BLaER1 treated with 17β-estradiol and CSF1 and Interleukin-3, amounts not matched to agents 10 nM and 100 nM (cell line): Measurements from ENCODE around the gene HOMER3.
A peak's percentile ranks its signal among the peaks of the same experiment; 100 is the strongest.
"Not testable (repeated sequence)": the region's sequence is repeated elsewhere in the genome, so short reads cannot be mapped to it uniquely, and the experiment has no call there.

Source experiments
- H3K27ac ChIP-seq, 11 experiments: shearing (Covaris generic); formaldehyde crosslinking; 2 replicates each; pipeline ENCODE4 v1.8.1; 2022
- H3K27me3 ChIP-seq, 11 experiments: shearing (Covaris generic); formaldehyde crosslinking; 2 replicates each; pipeline ENCODE4 v1.8.1; 2022
- H3K36me3 ChIP-seq, 11 experiments: shearing (Covaris generic); formaldehyde crosslinking; 2 replicates each; pipeline ENCODE4 v1.8.1; 2022
- H3K4me1 ChIP-seq, 10 experiments: shearing (Covaris generic); formaldehyde crosslinking; 2 replicates each; pipeline ENCODE4 v1.8.1; 2022
- H3K4me2 ChIP-seq, 11 experiments: shearing (Covaris generic); formaldehyde crosslinking; 2 replicates each; pipeline ENCODE4 v1.8.1; 2022
- H3K4me3 ChIP-seq, 10 experiments: shearing (Covaris generic); formaldehyde crosslinking; 2 replicates each; pipeline ENCODE4 v1.8.1; 2022
- H3K9ac ChIP-seq, 11 experiments: shearing (Covaris generic); formaldehyde crosslinking; 2 replicates each; pipeline ENCODE4 v1.8.1; 2022
- H3K9me3 ChIP-seq, 11 experiments: shearing (Covaris generic); formaldehyde crosslinking; replicated peaks in 1 of 11; 2 replicates each; pipeline ENCODE4 v1.8.1; 2022
- H4K20me1 ChIP-seq, 11 experiments: shearing (Covaris generic); formaldehyde crosslinking; 2 replicates each; pipeline ENCODE4 v1.8.1; 2022
- Cebpa-rat ChIP-seq, 11 experiments: shearing (Covaris generic); IDR thresholded peaks; 2 replicates each; pipeline ENCODE4 v1.8.1; 2022

HOMER3 gene

DNA sequence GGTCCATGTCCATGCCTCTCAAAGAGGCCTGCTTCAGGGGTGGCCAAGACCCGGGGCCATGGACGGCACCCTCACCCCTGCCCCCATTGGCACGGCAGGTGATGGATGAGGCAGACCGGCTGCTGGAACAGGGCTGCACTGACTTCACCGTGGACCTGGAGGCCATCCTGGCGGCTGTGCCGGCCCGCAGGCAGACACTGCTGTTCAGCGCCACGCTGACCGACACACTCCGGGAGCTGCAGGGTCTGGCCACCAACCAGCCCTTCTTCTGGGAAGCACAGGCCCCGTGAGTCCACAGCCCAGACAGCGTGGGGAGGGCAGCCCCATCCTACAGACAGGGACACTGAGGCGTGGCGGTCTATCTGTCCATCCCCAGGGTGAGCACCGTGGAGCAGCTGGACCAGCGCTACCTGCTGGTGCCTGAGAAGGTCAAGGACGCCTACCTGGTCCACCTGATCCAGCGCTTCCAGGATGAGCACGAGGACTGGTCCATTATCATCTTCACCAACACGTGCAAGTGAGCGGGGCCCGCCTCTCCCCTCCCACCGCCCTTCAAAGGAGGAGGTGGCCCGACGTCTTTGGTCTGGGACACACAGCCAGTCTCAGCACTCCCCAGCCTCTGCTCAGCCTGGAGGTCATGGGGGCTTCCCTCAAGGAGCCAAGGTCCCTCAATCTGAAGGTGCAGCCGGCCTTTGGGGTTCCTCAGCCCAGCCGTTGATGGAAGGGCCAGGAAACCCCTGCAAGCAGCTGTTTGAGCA, 18.6 kb downstream of the HOMER3 start:
- no peak overlapping the region for H3K27ac ChIP-seq
- peaks cover 60 to 71% (median 64%) of the 10 kb centered on the region in 11 experiments for H3K36me3 ChIP-seq
- H4K20me1 ChIP-seq, result peaks cover 21 to 82% (median 60%) of the 10 kb centered on the region in 11 experiments; a peak in 18 of 22 replicates
- no peaks in the 10 kb centered on the region for H3K9me3 ChIP-seq
- H3K4me2 ChIP-seq, result no peak overlapping the region
- H3K27me3 ChIP-seq, result no peaks in the 10 kb centered on the region
- no peak overlapping the region for H3K9ac ChIP-seq
- H3K4me1 ChIP-seq, result peaks cover 22 to 27% (median 24%) of the 10 kb centered on the region in 10 experiments
- H3K4me3 ChIP-seq, result no peak overlapping the region
- TF ChIP-seq Cebpa-rat (IDR thresholded peaks at IDR 0.05), result no peak

DNA sequence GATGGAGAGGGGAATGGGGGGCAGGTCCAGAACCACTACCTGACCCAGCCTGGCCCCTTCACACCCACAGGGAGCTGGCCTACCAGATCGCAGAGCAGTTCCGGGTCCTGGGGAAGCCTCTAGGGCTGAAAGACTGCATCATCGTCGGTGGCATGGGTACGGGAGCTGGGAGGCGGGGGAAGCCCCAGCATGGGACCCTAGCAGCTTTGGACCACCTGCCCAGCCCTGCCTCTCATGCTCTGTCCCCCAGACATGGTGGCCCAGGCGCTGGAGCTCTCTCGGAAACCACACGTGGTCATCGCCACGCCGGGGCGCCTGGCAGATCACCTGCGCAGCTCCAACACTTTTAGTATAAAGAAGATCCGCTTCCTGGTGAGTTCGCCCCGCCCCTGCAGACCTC, 19.4 kb downstream of the HOMER3 start:
- H3K4me2 ChIP-seq, result peak overlapping the region in 2 of 11 experiments; percentile 90 to 93; a peak in 2 of 22 replicates
- H3K27me3 ChIP-seq, result no peaks in the 10 kb centered on the region
- H3K27ac ChIP-seq, result no peak overlapping the region
- peaks cover 21 to 80% (median 59%) of the 10 kb centered on the region in 11 experiments; a peak in 18 of 22 replicates for H4K20me1 ChIP-seq
- peaks cover 51 to 67% (median 57%) of the 10 kb centered on the region in 11 experiments for H3K36me3 ChIP-seq
- H3K9ac ChIP-seq, result peak overlapping the region in 6 of 11 experiments; percentile 1 to 36 (median 22); a peak in 5 of 22 replicates
- H3K9me3 ChIP-seq, result no peaks in the 10 kb centered on the region
- no peak for TF ChIP-seq Cebpa-rat (IDR thresholded peaks at IDR 0.05)
- no peak overlapping the region for H3K4me3 ChIP-seq
- H3K4me1 ChIP-seq, result peaks cover 30 to 35% (median 31%) of the 10 kb centered on the region in 10 experiments

DNA sequence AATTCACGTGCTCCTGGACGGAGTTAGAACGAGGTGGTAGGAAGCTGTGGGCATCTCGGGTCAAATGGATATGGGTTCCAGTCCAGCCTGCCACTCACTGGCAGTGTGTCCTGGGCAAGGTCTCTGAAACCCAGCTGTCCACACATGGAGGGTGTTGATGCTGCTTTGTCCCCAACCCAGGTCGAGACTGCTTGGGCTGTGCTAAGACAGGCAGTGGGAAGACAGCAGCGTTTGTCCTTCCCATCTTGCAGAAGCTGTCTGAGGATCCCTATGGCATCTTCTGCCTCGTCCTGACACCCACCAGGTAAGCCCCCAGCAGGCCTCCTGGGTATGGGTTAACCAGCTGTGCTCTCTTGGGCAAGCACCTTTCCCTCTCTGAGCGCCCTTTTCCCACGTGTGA, 20.6 kb downstream of the HOMER3 start:
- Histone ChIP-seq H3K27me3 (no peaks in the 10 kb centered on the region), H3K9me3 (no peaks in the 10 kb centered on the region), H3K9ac (peak overlapping the region; percentile 80 to 95 (median 92)), H3K4me1 (peaks cover 42 to 47% (median 43%) of the 10 kb centered on the region in 10 experiments), H3K4me2 (peak overlapping the region; percentile 90 to 99 (median 97)), H3K27ac (peak overlapping the region in 10 of 11 experiments; percentile 55 to 93 (median 81); a peak in 20 of 22 replicates), H3K4me3 (peak overlapping the region; percentile 80 to 99 (median 92)), H3K36me3 (peaks cover 41 to 64% (median 49%) of the 10 kb centered on the region in 11 experiments), H4K20me1 (peaks cover 17 to 85% (median 60%) of the 10 kb centered on the region in 11 experiments; a peak in 21 of 22 replicates)
- TF ChIP-seq Cebpa-rat (IDR thresholded peaks at IDR 0.05), result no peak

DNA sequence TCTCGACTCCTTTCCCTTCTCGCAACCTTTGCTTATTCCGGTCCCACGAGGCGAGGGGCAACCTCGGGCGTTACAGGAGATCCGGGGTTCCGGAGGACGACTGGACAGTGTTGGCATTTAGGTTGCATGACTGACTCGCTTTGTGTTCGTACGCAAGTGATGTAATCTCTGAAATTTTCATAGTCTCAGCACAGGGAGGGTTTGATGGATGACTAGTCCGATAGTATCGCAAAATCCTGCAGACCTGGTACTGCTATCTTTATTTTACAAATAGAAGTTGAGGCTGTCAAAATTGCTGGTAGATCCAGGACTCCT, 21.2 kb downstream of the HOMER3 start:
- Histone ChIP-seq H3K27me3 (no peaks in the 10 kb centered on the region), H3K9me3 (no peaks in the 10 kb centered on the region), H3K36me3 (peaks cover 40 to 64% (median 49%) of the 10 kb centered on the region in 11 experiments), H3K4me2 (peak overlapping the region; percentile 90 to 99 (median 97)), H3K4me1 (peaks cover 47 to 53% (median 48%) of the 10 kb centered on the region in 10 experiments), H4K20me1 (peaks cover 19 to 85% (median 65%) of the 10 kb centered on the region in 11 experiments; a peak in 21 of 22 replicates), H3K27ac (peak overlapping the region; percentile 39 to 93 (median 81); a peak in 21 of 22 replicates), H3K4me3 (peak overlapping the region; percentile 80 to 99 (median 92)), H3K9ac (peak overlapping the region; percentile 80 to 95 (median 92))
- TF ChIP-seq Cebpa-rat (IDR thresholded peaks at IDR 0.05), result no peak

DNA sequence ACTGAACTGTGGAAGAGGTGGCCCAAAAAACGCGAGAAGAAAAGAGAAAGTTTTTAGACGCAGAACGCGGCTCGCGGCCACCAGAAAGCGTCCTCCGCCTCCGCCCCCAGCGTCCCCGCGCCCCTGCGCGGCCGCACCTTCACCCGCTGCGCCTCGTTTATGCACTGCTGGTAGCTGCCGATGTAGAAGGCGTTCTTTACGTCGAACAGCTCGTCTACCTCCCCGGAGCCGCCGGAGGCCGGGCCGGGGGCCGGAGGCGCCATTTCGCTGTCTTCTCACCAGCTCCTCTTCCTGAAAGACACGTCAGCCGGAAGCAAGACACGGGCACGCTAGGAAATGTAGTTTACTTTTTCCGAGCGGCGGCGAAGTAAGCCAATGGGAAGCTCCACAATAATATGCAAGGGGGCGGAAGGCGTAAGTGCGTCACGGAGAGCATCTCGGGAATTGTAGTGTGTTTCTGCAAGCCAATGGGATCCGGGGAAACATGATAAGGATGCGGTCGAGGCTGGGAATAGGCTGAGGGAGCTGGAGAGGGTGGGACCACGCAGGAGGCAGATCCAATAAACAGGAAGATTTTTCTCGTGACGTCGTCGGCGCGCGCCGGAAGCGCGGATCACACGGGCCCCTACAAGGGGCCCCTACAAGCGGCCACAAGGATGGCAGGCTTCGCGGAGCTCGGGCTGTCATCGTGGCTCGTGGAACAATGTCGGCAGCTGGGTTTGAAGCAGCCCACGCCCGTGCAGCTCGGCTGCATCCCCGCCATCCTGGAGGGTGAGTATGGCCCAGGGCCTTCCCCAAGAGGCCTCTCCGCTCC, 21.7 kb downstream of the HOMER3 start, which contains the start of the genes COPE and DDX49:
COPE (minus strand) TSS at position 302 of the 814 bp plus-strand sequence; CDS start at position 263, 39 bp downstream.
DDX49 (plus strand) TSS at position 630 of the 814 bp plus-strand sequence; CDS start at position 657, 27 bp downstream.
- no peak for TF ChIP-seq Cebpa-rat (IDR thresholded peaks at IDR 0.05)
- Histone ChIP-seq H3K4me1 (peaks cover 49 to 58% (median 52%) of the 10 kb centered on the region in 10 experiments), H3K9me3 (no peaks in the 10 kb centered on the region), H3K27ac (peak within 1 kb of the TSS; percentile 89 to 95 (median 93)), H3K27me3 (no peaks in the 10 kb centered on the region), H4K20me1 (peaks cover 19 to 85% (median 65%) of the 10 kb centered on the region in 11 experiments; a peak in 21 of 22 replicates), H3K36me3 (peaks cover 40 to 64% (median 49%) of the 10 kb centered on the region in 11 experiments), H3K9ac (peak within 1 kb of the TSS; percentile 92 to 96 (median 93)), H3K4me2 (peak within 1 kb of the TSS; percentile 90 to 99 (median 98)), H3K4me3 (peak within 1 kb of the TSS; percentile 80 to 99 (median 92))

DNA sequence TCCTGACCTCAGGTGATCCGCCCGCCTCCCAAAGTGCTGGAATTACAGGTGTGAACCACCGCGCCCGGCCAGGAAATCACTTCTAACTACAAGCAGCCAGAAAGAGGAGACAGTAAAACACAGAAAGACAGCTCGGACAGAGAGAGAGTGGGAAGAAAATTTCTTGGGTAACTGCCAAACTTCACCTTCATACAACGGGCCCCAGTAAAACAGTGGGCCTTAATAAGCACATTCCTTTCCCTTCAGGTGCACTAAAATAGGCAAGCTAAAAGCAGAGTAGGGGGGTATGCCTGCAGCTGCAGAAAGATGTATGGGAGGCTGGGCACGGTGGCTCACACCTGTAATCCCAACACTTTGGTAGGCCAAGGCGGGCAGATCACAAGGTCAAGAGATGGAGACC, 23.4 kb downstream of the HOMER3 start:
- H3K9me3 ChIP-seq, H3K27me3 ChIP-seq: not testable (repeated sequence)
- H3K4me2 ChIP-seq, result peak overlapping the region; percentile 89 to 98 (median 95)
- H3K4me1 ChIP-seq, result peaks cover 49 to 65% (median 53%) of the 10 kb centered on the region in 10 experiments
- H4K20me1 ChIP-seq, result peaks cover 30 to 85% (median 69%) of the 10 kb centered on the region in 11 experiments
- H3K4me3 ChIP-seq, result peak overlapping the region in 8 of 10 experiments; percentile 79 to 99 (median 89); a peak in 15 of 20 replicates
- H3K9ac ChIP-seq, result peak overlapping the region; percentile 92 to 96 (median 93); a peak in 19 of 22 replicates
- H3K36me3 ChIP-seq, result peaks cover 40 to 64% (median 46%) of the 10 kb centered on the region in 11 experiments
- peak overlapping the region in 1 of 11 experiments; percentile 95; a peak in 1 of 22 replicates for H3K27ac ChIP-seq

DNA sequence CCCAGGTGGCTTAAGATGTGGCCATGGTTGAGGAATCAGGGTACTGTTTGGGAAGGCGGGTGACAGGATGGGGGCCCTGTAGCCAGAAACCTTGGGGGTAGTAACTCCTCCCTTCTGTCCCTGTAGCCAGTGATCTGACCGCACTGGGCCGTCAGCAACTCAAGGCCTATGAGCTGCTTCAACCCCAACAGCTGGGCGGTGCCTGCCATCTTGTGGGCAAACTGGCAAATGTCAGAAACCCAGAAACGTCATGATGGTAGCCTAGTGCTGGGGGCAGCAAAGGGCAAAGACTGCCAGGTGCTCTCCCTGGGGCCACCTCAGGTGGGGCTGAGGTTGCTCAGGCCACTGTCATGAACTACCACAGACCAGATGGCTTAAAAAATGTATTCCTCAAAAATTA, 25.4 kb downstream of the HOMER3 start:
- Histone ChIP-seq H3K27ac (peak overlapping the region in 9 of 11 experiments; percentile 37 to 66 (median 45); a peak in 14 of 22 replicates), H3K9me3 (peaks cover 0 to 9% (median 0%) of the 10 kb centered on the region in 11 experiments; a peak in 2 of 22 replicates), H3K4me2 (peak overlapping the region; percentile 75 to 96 (median 89)), H3K27me3 (no peaks in the 10 kb centered on the region), H4K20me1 (peaks cover 44 to 77% (median 71%) of the 10 kb centered on the region in 11 experiments), H3K4me1 (peaks cover 41 to 65% (median 53%) of the 10 kb centered on the region in 10 experiments), H3K9ac (peak overlapping the region; percentile 35 to 69 (median 58); a peak in 20 of 22 replicates), H3K4me3 (peak overlapping the region in 7 of 10 experiments; percentile 0 to 55 (median 24); a peak in 8 of 20 replicates), H3K36me3 (peaks cover 38 to 60% (median 47%) of the 10 kb centered on the region in 11 experiments)
- TF ChIP-seq Cebpa-rat (IDR thresholded peaks at IDR 0.05), result no peak

DNA sequence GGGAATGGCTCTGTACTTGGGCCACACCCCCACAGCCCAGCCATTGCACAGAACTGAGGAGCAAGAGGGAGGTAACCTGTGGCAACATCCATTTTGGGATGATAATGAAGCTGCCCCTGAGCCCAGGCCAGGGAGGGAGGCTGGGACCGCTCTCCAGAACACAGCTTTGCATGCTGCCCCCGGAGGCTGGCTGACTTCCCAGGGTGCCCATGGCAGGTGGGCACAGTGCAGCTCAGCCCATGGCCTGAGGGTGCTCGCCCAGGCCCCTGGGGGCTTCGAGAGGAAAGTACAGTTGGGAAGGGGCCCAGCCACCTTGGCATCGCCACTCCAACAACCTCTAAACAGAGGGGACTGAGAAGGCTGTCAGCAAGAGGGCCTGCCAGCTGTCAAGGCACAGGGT, 27.6 kb downstream of the HOMER3 start:
- H3K9ac ChIP-seq, result peak overlapping the region in 3 of 11 experiments; percentile 15 to 44 (median 17); a peak in 2 of 22 replicates
- H3K4me1 ChIP-seq, result peaks cover 35 to 58% (median 45%) of the 10 kb centered on the region in 10 experiments
- H3K9me3 ChIP-seq, result peaks cover 0 to 9% (median 0%) of the 10 kb centered on the region in 11 experiments; a peak in 2 of 22 replicates
- no peak overlapping the region for H3K4me3 ChIP-seq
- no peak for TF ChIP-seq Cebpa-rat (IDR thresholded peaks at IDR 0.05)
- no peaks in the 10 kb centered on the region for H3K27me3 ChIP-seq
- H4K20me1 ChIP-seq, result peaks cover 58 to 92% (median 74%) of the 10 kb centered on the region in 11 experiments
- H3K4me2 ChIP-seq, result peak overlapping the region in 2 of 11 experiments; percentile 10 to 12; a peak in 1 of 22 replicates
- no peak overlapping the region for H3K27ac ChIP-seq
- peaks cover 59 to 79% (median 65%) of the 10 kb centered on the region in 11 experiments for H3K36me3 ChIP-seq
